HCT116 (cell line): ENCODE results near the gene FAIM2.

Experiments used
- ATF3 ChIP-seq: IDR thresholded peaks from 2 replicates; pipeline ENCODE4 v1.6.1; 2012
- CEBPB ChIP-seq: IDR thresholded peaks from 2 replicates; pipeline ENCODE4 v1.6.1; 2012; ENCODE audit warnings: low read depth
- CTCF ChIP-seq, 3 experiments: fragments of 200-600 bp in 1 of 3; sonication (generic) in 1 of 3; IDR thresholded peaks in 2 of 3; conservative IDR thresholded peaks in 1 of 3; 2 replicates each; pipeline ENCODE4 v1.5.1; 2012 to 2017; ENCODE audit warnings: low read depth in 2 of 3, low read length in 2 of 3, antibody characterized with exemption in 1 of 3, borderline replicate concordance in 1 of 3, control low read depth in 1 of 3, mild to moderate bottlenecking in 1 of 3, mixed read lengths in 1 of 3, mixed run types in 1 of 3, moderate library complexity in 1 of 3; ENCODE audit not compliant: insufficient read depth in 1 of 3
- EGR1 ChIP-seq: IDR thresholded peaks from 2 replicates; pipeline ENCODE4 v1.6.1; 2012; ENCODE audit warnings: low read depth
- ELF1 ChIP-seq: IDR thresholded peaks from 2 replicates; pipeline ENCODE4 v1.6.1; 2012; ENCODE audit warnings: low read depth, borderline replicate concordance
- EZH2 ChIP-seq: fragments of 200-600 bp; sonication (generic); IDR thresholded peaks from 2 replicates; pipeline ENCODE4 v1.6.1; 2017; ENCODE audit warnings: antibody characterized with exemption, mixed run types
- POLR2A ChIP-seq: IDR thresholded peaks from 2 replicates; pipeline ENCODE4 v1.7.0; 2011; ENCODE audit warnings: borderline replicate concordance; ENCODE audit not compliant: insufficient read depth, insufficient read length; ENCODE audit errors: extremely low read depth
- POLR2AphosphoS5 ChIP-seq: IDR thresholded peaks from 2 replicates; pipeline ENCODE4 v1.6.1; 2011; ENCODE audit warnings: mild to moderate bottlenecking, low read depth, low read length, moderate library complexity
- RAD21 ChIP-seq: IDR thresholded peaks from 2 replicates; pipeline ENCODE4 v1.6.1; 2012; ENCODE audit warnings: low read depth, mild to moderate bottlenecking
- YY1 ChIP-seq: IDR thresholded peaks from 2 replicates; pipeline ENCODE4 v1.6.1; 2011; ENCODE audit warnings: low read length, low read depth, moderate library complexity, mild to moderate bottlenecking; ENCODE audit not compliant: insufficient replicate concordance; ENCODE audit errors: extremely low read depth
- ZNF274 ChIP-seq: fragments of 200-500 bp; sonication (Bioruptor generic); IDR thresholded peaks from 2 replicates; pipeline ENCODE4 v1.6.1; 2014; ENCODE audit warnings: mild to moderate bottlenecking, low read depth, low read length, inconsistent platforms

GRCh38 chr12:49887536-49888401 is 15.9 kb downstream of the FAIM2 start:
- TF ChIP-seq POLR2A (no peak), EGR1 (no peak), ELF1 (no peak), POLR2AphosphoS5 (no peak), CTCF (IDR thresholded peaks at IDR 0.05 in 2 of 3, conservative IDR thresholded peaks at IDR 0.05 in 1 of 3; ENCODE audit: borderline replicate concordance in 1 of 3, insufficient read depth in 1 of 3, low read depth in 2 of 3, low read length in 2 of 3) (no peak), CEBPB (no peak), ATF3 (no peak), EZH2 (no peak), YY1 (no peak), RAD21 (no peak), ZNF274 (no peak)
